Cardiac muscle cell (in vitro differentiated cells and primary cell): ENCODE measurements around the gene PLD1. TPM values are rescaled to one million over a fixed set of nuclear protein-coding genes. Genes with fewer than 3 reads are reported as not detected.

Experiments used
- DNase-seq, 2 donors: peaks; one replicate each; pipeline versions ENCODE4 v3.0.0 to v3.0.0-alpha.2; 2010 to 2017; ENCODE audit warnings: low read depth in 1 of 2, low spot score in 1 of 2
- H3K27ac ChIP-seq: fragments of 200-600 bp; sonication (generic); 2 replicates; pipeline ENCODE4 v1.5.1; 2016
- H3K27me3 ChIP-seq: fragments of 200-600 bp; sonication (generic); 2 replicates; pipeline ENCODE4 v1.6.0; 2016; ENCODE audit warnings: control low read depth
- H3K36me3 ChIP-seq: fragments of 200-600 bp; sonication (generic); 2 replicates; pipeline ENCODE4 v1.5.1; 2016; ENCODE audit warnings: control low read depth
- H3K4me1 ChIP-seq: fragments of 200-600 bp; sonication (generic); 2 replicates; pipeline ENCODE4 v1.8.1; 2017; ENCODE audit warnings: low read depth, mild to moderate bottlenecking, mixed run types
- H3K4me3 ChIP-seq: fragments of 200-600 bp; sonication (generic); 2 replicates; pipeline ENCODE4 v1.5.1; 2016; ENCODE audit warnings: mild to moderate bottlenecking
- H3K9me3 ChIP-seq: fragments of 200-600 bp; sonication (generic); 2 replicates; pipeline ENCODE4 v1.5.1; 2017; ENCODE audit warnings: low read depth, mild to moderate bottlenecking, control low read depth
- polyA plus RNA-seq: library from polyadenylated mRNA; unstranded; fragments of >200 nt; fragmentation: Nextera tagmentation; extraction: Ambion mirVana; gene quantifications from 2 replicates; pipeline ENCODE4 v1.2.1, GENCODE V29; 2016
- total RNA-seq: library from RNA; depleted of rRNA; stranded (reverse); fragments of >200 nt; gene quantifications from 2 replicates; pipeline ENCODE4 v1.2.3, GENCODE V29; 2016
- TF ChIP-seq, protein P1 (sequence below): IDR thresholded peaks from 2 replicates; pipeline ENCODE4 v1.5.1; 2012; ENCODE audit warnings: low read depth, mild to moderate bottlenecking, low read length

The PLD1 gene
- total and polyA plus RNA-seq, 2 experiments from 2014 or later = 18.3 to 35.1 TPM

DNA sequence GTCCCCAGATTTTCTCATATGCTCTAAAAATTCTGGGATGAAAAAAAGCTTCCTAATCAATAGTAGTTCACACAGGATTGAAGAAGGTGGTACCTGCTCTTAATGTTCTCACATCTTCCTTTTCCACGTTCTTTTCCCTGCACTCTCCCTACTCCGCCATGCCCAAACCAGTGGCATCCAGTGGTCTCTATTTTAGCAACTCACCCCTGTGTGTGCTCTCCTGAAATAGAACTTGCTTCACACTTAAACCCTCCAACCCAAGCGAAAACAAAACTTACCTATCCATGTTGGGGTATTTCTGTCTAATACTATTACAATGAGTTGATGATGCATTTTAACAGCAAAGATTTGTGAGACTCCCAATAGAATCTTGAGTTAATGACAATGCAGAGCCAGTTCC, 148.8 kb downstream of the PLD1 start:
- no peak overlapping the region for H3K4me3 ChIP-seq
- TF ChIP-seq, protein P1, sequence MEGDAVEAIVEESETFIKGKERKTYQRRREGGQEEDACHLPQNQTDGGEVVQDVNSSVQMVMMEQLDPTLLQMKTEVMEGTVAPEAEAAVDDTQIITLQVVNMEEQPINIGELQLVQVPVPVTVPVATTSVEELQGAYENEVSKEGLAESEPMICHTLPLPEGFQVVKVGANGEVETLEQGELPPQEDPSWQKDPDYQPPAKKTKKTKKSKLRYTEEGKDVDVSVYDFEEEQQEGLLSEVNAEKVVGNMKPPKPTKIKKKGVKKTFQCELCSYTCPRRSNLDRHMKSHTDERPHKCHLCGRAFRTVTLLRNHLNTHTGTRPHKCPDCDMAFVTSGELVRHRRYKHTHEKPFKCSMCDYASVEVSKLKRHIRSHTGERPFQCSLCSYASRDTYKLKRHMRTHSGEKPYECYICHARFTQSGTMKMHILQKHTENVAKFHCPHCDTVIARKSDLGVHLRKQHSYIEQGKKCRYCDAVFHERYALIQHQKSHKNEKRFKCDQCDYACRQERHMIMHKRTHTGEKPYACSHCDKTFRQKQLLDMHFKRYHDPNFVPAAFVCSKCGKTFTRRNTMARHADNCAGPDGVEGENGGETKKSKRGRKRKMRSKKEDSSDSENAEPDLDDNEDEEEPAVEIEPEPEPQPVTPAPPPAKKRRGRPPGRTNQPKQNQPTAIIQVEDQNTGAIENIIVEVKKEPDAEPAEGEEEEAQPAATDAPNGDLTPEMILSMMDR = no peak
- H3K27ac ChIP-seq = no peak overlapping the region
- peaks cover 17% of the 10 kb centered on the region for H3K4me1 ChIP-seq
- no peaks in the 10 kb centered on the region for H3K27me3 ChIP-seq
- peaks cover 18% of the 10 kb centered on the region for H3K36me3 ChIP-seq
- DNase-seq = no peak
- H3K9me3 ChIP-seq = no peaks in the 10 kb centered on the region

DNA sequence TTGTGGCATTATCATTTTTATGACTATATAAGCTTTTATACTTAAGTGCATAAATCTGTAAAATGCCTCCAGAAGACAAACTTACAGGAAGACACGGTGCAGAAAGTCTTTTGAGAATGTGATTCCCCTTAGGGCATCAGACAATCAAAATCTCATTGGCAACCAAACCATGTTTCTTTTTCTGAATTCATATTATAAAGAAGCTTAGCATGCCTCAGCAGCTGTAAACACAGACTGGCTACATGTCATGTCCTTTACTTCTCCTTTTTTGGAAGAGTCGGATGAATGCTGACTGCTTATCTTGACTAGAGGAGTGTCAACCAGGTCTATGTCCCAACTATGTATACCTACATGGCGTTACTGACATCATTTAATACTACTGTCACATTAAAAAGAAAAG, 150.1 kb downstream of the PLD1 start:
- Histone ChIP-seq H3K27ac (no peak overlapping the region), H3K9me3 (no peaks in the 10 kb centered on the region), H3K4me1 (peaks cover 17% of the 10 kb centered on the region), H3K27me3 (no peaks in the 10 kb centered on the region), H3K4me3 (no peak overlapping the region), H3K36me3 (peaks cover 17% of the 10 kb centered on the region)
- TF ChIP-seq, protein P1 = no peak
- DNase-seq = no peak

DNA sequence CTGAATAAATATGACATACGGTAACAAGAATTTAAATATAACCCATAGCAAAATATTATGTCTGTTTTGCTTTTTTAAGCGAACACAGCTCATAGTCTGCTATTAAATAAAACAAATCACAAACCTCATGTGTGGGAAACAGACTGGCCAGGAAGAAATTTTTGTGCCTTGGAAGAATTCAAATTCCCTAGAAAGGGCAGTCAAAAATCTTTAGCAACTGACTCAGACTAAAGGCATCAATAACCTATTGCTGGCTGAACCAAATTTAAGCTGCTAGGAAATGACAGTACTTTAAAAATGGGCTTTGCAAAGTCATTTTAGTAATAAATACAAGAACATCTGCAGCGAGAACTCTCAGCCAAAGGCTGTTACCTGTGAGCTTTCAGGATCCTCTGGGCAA, 151.4 kb downstream of the PLD1 start:
- no peaks in the 10 kb centered on the region for H3K27me3 ChIP-seq
- peaks cover 13% of the 10 kb centered on the region for H3K36me3 ChIP-seq
- no peak overlapping the region for H3K4me3 ChIP-seq
- TF ChIP-seq, protein P1 = no peak
- H3K4me1 ChIP-seq = peaks cover 17% of the 10 kb centered on the region
- no peak overlapping the region for H3K27ac ChIP-seq
- no peak for DNase-seq
- H3K9me3 ChIP-seq = no peaks in the 10 kb centered on the region

DNA sequence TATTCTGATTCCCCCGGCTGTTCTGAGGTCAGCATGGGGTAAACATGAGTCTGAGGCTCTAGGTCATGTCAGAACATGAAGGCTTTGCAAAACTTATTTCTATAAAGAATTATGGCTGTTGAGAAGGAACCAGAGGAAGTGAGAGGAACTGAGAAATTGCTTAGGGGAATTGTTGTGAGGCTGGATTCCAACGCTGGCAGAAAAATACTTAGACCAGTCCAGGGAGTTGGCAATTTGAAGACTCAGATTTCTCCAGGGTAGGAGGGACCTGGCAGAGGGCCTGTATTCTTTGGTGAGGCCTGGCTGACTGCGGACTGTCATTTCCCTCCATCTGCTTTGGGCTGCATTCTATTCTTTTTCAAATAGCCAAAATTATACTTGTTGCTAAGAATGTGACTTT, 155.5 kb downstream of the PLD1 start:
- Histone ChIP-seq H3K36me3 (peaks cover 10% of the 10 kb centered on the region), H3K9me3 (no peaks in the 10 kb centered on the region), H3K4me3 (no peak overlapping the region), H3K27me3 (no peaks in the 10 kb centered on the region), H3K4me1 (peaks cover 18% of the 10 kb centered on the region), H3K27ac (peak overlapping the region; percentile 69)
- TF ChIP-seq, protein P1 = no peak
- DNase-seq = peak in 1 of 2 donors; percentile 77

DNA sequence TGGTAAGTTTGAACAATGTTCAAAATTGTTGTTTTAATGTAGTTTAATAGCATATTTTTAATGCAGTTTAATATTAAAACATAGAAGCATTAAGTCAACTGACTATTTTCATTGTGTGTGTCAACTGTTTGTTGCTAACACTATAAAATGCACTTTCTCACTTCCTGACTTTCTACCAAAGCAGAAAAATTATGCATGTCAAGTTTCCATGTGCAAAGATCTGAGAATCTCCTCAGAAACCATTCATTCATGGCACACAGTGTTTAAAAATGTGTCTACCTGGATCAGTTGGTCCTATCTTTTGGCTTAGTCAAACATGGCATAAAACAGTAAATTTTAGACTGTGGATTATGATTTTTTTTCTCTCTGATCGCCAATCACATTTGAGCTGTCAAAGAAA, 156.0 kb downstream of the PLD1 start:
- TF ChIP-seq, protein P1 = no peak
- Histone ChIP-seq H3K4me1 (peaks cover 14% of the 10 kb centered on the region), H3K9me3 (no peaks in the 10 kb centered on the region), H3K27ac (peak overlapping the region; percentile 69), H3K27me3 (no peaks in the 10 kb centered on the region), H3K36me3 (peaks cover 10% of the 10 kb centered on the region), H3K4me3 (no peak overlapping the region)
- no peak for DNase-seq

DNA sequence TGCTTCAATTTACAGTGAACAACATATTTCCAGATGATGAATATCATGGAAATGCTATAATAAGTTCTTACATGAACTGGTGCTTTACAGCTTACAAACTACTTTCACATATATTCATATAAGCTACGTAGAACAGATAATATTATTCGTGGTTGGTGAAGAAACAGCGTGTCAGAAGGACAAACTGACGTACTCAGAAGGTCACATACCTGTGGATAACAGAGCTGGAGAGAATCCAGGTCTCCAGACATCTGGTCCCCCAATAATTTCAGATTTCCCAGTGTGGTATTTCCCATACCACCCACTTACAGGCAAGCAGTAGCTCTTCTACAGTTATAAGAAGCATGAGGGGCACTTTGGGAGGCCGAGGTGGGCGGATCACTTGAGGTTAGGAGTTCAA, 156.6 kb downstream of the PLD1 start:
- Histone ChIP-seq H3K27ac (no peak overlapping the region), H3K4me3 (no peak overlapping the region), H3K36me3 (peaks cover 5% of the 10 kb centered on the region), H3K9me3 (no peaks in the 10 kb centered on the region), H3K4me1 (peaks cover 8% of the 10 kb centered on the region), H3K27me3 (no peaks in the 10 kb centered on the region)
- TF ChIP-seq, protein P1 = no peak
- DNase-seq = no peak
